Measurements from ENCODE around the gene CDC25B.
"Not testable (repeated sequence)": the region's sequence is repeated elsewhere in the genome, so short reads cannot be mapped to it uniquely, and the experiment has no call there.

The CDC25B gene

GRCh38 chr20:3840201-3840600 is 44.1 kb downstream of the CDC25B start:
- DNase-seq: not testable (repeated sequence)

- DNase-seq: no peak
Measured at GRCh38 chr20:3842348-3842930, 46.3 kb downstream of the CDC25B start.

- no peak for DNase-seq
Measured at GRCh38 chr20:3843490-3843889, 47.4 kb downstream of the CDC25B start.

DNA sequence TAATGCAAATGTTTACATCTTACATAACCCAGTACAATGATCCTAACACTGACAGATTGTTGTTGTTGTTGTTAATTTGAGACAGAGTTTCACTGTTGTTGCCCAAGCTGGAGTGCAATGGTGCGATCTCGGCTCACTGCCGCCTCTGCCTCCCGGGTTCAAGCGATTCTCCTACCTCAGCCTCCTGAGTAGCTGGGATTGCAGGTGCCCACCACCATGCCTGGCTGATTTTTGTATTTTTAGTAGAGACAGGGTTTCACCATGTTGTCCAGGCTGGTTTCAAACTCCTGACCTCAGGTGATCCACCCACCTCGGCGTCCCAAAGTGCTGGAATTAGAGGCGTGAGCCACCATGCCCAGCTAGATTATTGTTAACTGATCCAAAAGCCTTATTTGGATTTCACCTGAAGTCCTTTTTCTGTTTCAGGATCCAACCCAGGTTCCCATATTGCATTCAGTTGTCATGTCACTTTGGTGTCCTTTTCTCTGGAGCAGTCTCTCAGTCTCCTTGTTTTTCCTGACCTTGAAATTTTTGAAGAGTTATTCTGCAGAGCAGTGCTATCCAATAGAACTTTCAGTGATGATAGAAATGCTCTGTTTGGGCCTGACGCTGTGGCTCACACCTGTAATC is 48.0 kb downstream of the CDC25B start:
- not testable (repeated sequence) for DNase-seq

DNA sequence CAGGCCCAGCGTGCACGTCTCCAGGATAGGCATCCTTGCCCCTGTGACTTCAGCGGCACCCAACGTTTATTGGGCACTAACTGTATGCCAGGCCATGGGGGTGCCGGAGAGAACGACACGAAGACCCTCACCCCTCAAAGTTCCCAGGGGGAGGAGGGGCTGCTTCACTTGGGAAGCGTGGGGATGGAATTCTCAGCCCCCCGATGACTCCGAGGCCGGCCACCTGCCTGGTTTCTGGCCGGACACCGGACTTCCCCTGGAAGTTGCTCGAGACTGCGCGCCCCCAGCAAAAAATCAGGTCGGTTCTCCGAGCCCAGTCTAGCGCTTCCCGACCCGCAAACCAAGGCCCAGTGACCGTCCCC is 50.2 kb downstream of the CDC25B start:
- DNase-seq: no peak

DNA sequence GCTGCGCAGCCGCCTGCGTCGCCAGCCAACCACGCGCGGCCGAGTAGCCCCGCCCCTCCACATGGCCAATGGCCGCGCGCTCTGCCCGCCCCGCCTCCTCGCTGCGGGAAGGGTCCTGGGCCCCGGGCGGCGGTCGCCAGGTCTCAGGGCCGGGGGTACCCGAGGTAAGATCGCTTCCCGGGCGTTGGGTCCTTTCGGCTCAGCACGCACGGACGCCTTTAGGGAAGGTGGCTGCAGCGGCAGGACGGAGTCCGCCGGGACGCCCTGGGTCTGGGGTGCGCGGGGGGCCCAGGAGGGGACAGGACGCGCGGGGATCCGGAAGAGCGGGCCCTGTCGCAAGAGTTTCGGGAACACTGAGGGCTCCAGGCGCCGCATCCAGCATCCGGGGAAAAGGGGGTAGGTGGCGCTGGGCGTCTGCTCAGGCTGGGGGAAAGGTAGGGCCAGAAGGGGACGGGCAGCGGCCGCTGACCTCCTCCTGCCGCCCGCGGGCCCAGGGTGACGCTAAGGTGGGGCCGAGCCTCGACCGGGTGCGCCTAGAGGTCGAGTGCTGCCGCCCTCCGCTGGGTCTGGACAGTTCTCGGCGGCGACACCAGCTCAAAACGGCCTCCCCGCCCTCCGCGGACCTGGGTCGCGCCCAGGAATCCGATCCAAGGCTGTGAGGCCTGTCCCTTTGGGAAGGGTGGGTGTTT is 50.8 kb downstream of the CDC25B start, which contains the start of gene MAVS:
MAVS (plus strand) TSS at position 95 of the 689 bp plus-strand sequence. CDS start 7,791 bp downstream, outside the sequence.
- peak; percentile 86 for DNase-seq

DNA sequence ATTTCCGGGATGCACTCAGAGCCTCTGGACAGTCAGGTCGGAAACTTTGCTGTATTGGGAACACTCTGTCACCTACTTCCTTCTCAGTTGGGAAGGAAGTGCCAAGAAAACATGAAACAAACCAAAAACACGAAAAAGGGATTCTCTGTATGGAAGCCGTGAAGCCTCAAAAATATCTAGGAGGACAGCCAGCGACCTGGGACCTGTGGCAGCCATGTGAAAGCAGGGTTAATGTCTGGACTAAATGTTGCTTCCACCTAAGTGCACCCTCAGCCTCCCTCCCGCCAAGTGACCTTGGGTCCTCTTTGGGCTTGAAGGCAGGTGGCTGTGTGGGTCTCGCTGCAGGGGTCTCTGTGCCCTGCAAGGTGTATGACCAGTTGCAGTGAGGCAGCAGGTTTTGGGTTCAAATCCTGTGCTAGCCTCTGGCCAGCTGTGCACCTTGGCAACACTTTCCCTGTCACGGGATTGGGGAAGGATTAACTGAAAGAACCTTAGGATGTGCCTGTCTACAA is 51.4 kb downstream of the CDC25B start:
- DNase-seq: no peak

- no peak for DNase-seq
Measured at GRCh38 chr20:3848565-3848964, 52.5 kb downstream of the CDC25B start.

DNA sequence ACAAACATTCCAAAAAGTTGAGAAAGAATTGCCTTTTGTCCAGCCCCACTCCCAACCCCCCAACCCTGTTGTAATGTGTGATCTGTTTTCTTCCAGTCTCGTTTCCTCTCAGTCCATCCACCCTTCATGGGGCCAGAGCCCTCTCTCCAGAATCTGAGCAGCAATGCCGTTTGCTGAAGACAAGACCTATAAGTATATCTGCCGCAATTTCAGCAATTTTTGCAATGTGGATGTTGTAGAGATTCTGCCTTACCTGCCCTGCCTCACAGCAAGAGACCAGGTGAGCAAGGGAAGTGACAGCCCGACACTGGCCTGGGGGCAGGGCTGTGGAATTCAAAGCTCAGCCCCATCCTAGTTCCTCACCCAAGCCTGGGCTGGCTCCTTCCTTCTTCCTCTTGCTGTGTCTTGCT is 58.4 kb downstream of the CDC25B start:
- DNase-seq: no peak
